OCI-LY1 (cell line): Measurements from ENCODE around the gene SLC25A13.

Experiments used
- H2AFZ ChIP-seq: fragments of 200-600 bp; sonication (generic), shearing (Covaris generic); 2 replicates; pipeline ENCODE4 v1.6.0; 2014; ENCODE audit warnings: antibody characterized with exemption, mild to moderate bottlenecking, low read length
- H3F3A ChIP-seq: fragments of 200-600 bp; sonication (generic), shearing (Covaris generic); 2 replicates; pipeline ENCODE4 v1.6.0; 2014; ENCODE audit warnings: mild to moderate bottlenecking, antibody characterized with exemption, low read length, moderate library complexity; ENCODE audit not compliant: insufficient read depth
- H3K27ac ChIP-seq: fragments of 200-600 bp; sonication (generic); 2 replicates; pipeline ENCODE4 v1.5.1; 2014; ENCODE audit warnings: low read length, mixed run types, mild to moderate bottlenecking, low read depth; ENCODE audit not compliant: poor library complexity, severe bottlenecking
- H3K27me3 ChIP-seq: fragments of 200-600 bp; sonication (generic); 2 replicates; pipeline ENCODE4 v1.6.0; 2014; ENCODE audit warnings: antibody characterized with exemption, mild to moderate bottlenecking, low read length, moderate library complexity; ENCODE audit not compliant: insufficient read depth
- H3K36me3 ChIP-seq: fragments of 200-600 bp; sonication (generic); 2 replicates; pipeline ENCODE4 v1.6.1; 2014; ENCODE audit warnings: mild to moderate bottlenecking, antibody characterized with exemption, low read length, moderate library complexity, mixed read lengths; ENCODE audit not compliant: insufficient read depth
- H3K4me1 ChIP-seq: fragments of 200-600 bp; sonication (generic); 2 replicates; pipeline ENCODE4 v1.5.1; 2014; ENCODE audit warnings: mild to moderate bottlenecking, low read length, moderate library complexity; ENCODE audit not compliant: insufficient read depth, severe bottlenecking
- H3K4me2 ChIP-seq: fragments of 200-600 bp; sonication (generic), shearing (Covaris generic); 2 replicates; pipeline ENCODE4 v1.6.1; 2014; ENCODE audit warnings: low read length
- H3K4me3 ChIP-seq: fragments of 200-600 bp; sonication (generic); 2 replicates; pipeline ENCODE4 v1.5.1; 2014; ENCODE audit warnings: low read length, low read depth, mild to moderate bottlenecking, mixed read lengths; ENCODE audit not compliant: poor library complexity, severe bottlenecking
- H3K79me2 ChIP-seq: fragments of 200-600 bp; shearing (Covaris generic); 2 replicates; pipeline ENCODE4 v1.6.1; 2016; ENCODE audit warnings: mixed run types, low read length, mixed read lengths; ENCODE audit not compliant: insufficient read depth
- H3K9ac ChIP-seq: fragments of 200-600 bp; sonication (generic), shearing (Covaris generic); 2 replicates; pipeline ENCODE4 v1.6.1; 2014; ENCODE audit warnings: mild to moderate bottlenecking, low read length, mixed read lengths
- H3K9me2 ChIP-seq: fragments of 200-600 bp; sonication (generic), shearing (Covaris generic); 2 replicates; pipeline ENCODE4 v1.6.1; 2014; ENCODE audit warnings: low read depth, mild to moderate bottlenecking, low read length, mixed read lengths
- H3K9me3 ChIP-seq: fragments of 200-600 bp; shearing (Covaris generic); 2 replicates; pipeline ENCODE4 v1.6.1; 2014; ENCODE audit warnings: low read length, mixed read lengths
- H4K20me1 ChIP-seq: fragments of 200-600 bp; sonication (generic), shearing (Covaris generic); 2 replicates; pipeline ENCODE4 v1.6.0; 2016; ENCODE audit warnings: mild to moderate bottlenecking, low read length; ENCODE audit not compliant: insufficient read depth
- EZH2 ChIP-seq: fragments of 200-600 bp; sonication (generic), shearing (Covaris generic); IDR thresholded peaks from 2 replicates; pipeline ENCODE4 v1.8.0; 2017; ENCODE audit warnings: borderline replicate concordance, mixed run types, mild to moderate bottlenecking, antibody characterized with exemption, low read length, moderate library complexity, mixed read lengths
- TF ChIP-seq, protein P1 (sequence below): fragments of 200-600 bp; sonication (generic), shearing (Covaris generic); IDR thresholded peaks from 2 replicates; pipeline ENCODE4 v1.5.1; 2017; ENCODE audit warnings: mild to moderate bottlenecking, antibody characterized with exemption, low read length, moderate library complexity, mixed read lengths

SLC25A13 gene

DNA sequence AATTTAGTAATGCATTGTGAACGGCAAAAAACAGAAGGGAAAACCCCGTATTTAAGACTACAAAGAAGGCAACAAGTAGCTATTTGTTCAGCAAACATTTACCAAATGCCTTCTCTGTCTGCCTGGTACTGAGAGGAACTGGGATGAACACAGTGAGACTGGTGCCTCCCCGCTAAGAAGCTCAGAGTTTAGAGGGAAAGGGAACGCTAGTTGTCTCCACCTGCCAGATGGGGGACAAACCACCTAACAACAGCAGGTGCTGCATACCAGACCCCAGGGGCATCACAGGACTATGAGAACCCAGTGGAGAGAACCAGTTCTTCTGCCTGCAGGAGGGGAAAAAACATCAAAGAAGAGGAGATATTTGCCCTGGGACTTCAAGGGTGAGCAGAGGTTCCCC is 147.1 kb downstream of the SLC25A13 start:
- Histone ChIP-seq H3K27me3 (no peaks in the 10 kb centered on the region), H3K27ac (no peak overlapping the region), H3K79me2 (no peaks in the 10 kb centered on the region), H3F3A (no peaks in the 10 kb centered on the region), H3K9ac (no peak overlapping the region), H4K20me1 (no peaks in the 10 kb centered on the region), H2AFZ (no peak overlapping the region), H3K4me3 (no peak overlapping the region), H3K4me1 (no peaks in the 10 kb centered on the region), H3K9me2 (no peaks in the 10 kb centered on the region), H3K9me3 (no peaks in the 10 kb centered on the region), H3K36me3 (peaks cover 1% of the 10 kb centered on the region; the same call in 1 of the 2 replicates), H3K4me2 (no peak overlapping the region)
- TF ChIP-seq EZH2: no peak
- TF ChIP-seq, protein P1, sequence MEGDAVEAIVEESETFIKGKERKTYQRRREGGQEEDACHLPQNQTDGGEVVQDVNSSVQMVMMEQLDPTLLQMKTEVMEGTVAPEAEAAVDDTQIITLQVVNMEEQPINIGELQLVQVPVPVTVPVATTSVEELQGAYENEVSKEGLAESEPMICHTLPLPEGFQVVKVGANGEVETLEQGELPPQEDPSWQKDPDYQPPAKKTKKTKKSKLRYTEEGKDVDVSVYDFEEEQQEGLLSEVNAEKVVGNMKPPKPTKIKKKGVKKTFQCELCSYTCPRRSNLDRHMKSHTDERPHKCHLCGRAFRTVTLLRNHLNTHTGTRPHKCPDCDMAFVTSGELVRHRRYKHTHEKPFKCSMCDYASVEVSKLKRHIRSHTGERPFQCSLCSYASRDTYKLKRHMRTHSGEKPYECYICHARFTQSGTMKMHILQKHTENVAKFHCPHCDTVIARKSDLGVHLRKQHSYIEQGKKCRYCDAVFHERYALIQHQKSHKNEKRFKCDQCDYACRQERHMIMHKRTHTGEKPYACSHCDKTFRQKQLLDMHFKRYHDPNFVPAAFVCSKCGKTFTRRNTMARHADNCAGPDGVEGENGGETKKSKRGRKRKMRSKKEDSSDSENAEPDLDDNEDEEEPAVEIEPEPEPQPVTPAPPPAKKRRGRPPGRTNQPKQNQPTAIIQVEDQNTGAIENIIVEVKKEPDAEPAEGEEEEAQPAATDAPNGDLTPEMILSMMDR: no peak

DNA sequence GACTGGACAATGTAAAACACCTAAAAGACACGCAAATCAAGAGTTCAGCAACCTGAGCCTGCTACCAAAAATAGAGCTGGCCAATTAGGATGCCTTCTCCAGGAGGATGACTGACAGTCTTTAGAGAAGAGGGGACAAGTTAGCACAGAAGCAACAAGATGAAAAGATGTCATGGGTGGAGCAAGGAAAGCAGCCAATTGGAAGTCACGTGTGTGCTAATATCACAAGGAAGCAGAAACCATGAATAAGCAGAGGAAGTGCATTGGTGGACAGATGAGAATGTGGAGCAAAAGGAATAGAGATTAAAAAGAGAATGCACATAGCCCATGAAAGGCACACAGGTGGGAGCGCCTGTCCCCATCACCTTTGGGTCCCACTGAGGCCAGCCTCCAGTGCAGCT is 148.1 kb downstream of the SLC25A13 start:
- TF ChIP-seq, protein P1: no peak
- no peak for TF ChIP-seq EZH2
- no peaks in the 10 kb centered on the region for H3K9me3 ChIP-seq
- no peaks in the 10 kb centered on the region for H3K27me3 ChIP-seq
- H3K4me1 ChIP-seq: no peaks in the 10 kb centered on the region
- H3K36me3 ChIP-seq: peaks cover 6% of the 10 kb centered on the region; the same call in 1 of the 2 replicates
- H3K27ac ChIP-seq: no peak overlapping the region
- H2AFZ ChIP-seq: no peak overlapping the region
- H3K9me2 ChIP-seq: no peaks in the 10 kb centered on the region
- no peak overlapping the region for H3K4me2 ChIP-seq
- no peaks in the 10 kb centered on the region for H4K20me1 ChIP-seq
- H3K9ac ChIP-seq: no peak overlapping the region
- H3K79me2 ChIP-seq: no peaks in the 10 kb centered on the region
- no peaks in the 10 kb centered on the region for H3F3A ChIP-seq
- no peak overlapping the region for H3K4me3 ChIP-seq

DNA sequence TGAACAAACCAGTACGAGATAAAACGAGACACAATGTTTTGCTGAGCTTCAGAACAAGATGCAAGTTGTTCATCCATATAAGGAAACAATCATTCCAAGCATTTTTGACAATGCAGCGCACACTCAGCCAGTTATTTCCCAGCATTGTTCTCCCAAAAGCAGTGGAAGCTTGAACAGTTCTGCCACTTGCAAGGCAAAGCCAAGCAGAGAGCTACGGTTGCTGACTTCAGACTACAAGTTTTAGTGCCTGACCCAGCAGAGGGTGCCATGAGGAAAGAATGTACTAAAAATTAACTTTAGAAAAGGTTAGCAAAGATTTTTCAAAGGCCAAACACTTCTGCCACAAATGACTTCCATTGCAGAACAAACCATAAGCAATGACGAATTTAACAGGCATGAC is 152.5 kb downstream of the SLC25A13 start:
- Histone ChIP-seq H3K27me3 (no peaks in the 10 kb centered on the region), H3K9ac (no peak overlapping the region), H3K79me2 (no peaks in the 10 kb centered on the region), H3K4me3 (no peak overlapping the region), H3K4me1 (peaks cover 8% of the 10 kb centered on the region), H3K36me3 (peaks cover 13% of the 10 kb centered on the region; the same call in 1 of the 2 replicates), H4K20me1 (no peaks in the 10 kb centered on the region), H3F3A (no peaks in the 10 kb centered on the region), H3K27ac (no peak overlapping the region), H3K9me2 (no peaks in the 10 kb centered on the region), H3K4me2 (no peak overlapping the region), H3K9me3 (no peaks in the 10 kb centered on the region), H2AFZ (no peak overlapping the region)
- TF ChIP-seq, protein P1: no peak
- TF ChIP-seq EZH2: no peak
